IMR-90 (cell line): ENCODE results near the gene THEM4. TPM values are rescaled to one million over a fixed set of nuclear protein-coding genes. Genes with fewer than 3 reads are reported as not detected.

Source experiments
- ATAC-seq: fragments of 200-7000 bp; cut with Tn5 transposase; 2 replicates; pipeline ENCODE4 v1.9.1; 2020; ENCODE audit warnings: low read depth, mild to moderate bottlenecking, moderate library complexity
- BruUV-seq: library from RNA; stranded (reverse); fragments of 400-500 nt; replicated peaks from 2 replicates; lab custom pipeline; 2021; lab: Mats Ljungman, UMichigan
- CTCF ChIA-PET: fragments of 300-600 bp; formaldehyde crosslinking; extraction: SDS; loops from one replicate; lab custom pipeline; 2021; ENCODE audit warnings: antibody characterized with exemption; lab: Yijun Ruan, JAX
- POLR2A ChIA-PET: fragments of 300-600 bp; sonication (Branson Sonifier 250); formaldehyde crosslinking; loops from one replicate; lab custom pipeline; 2022; ENCODE audit warnings: antibody characterized with exemption; ENCODE audit not compliant: unreplicated experiment; lab: Charles Lee
- DNase-seq: peaks from one replicate; pipeline ENCODE4 v3.0.0; 2013
- H2AFZ ChIP-seq: replicated peaks from 2 replicates; pipeline ENCODE3; 2013; ENCODE audit warnings: low read length, mild to moderate bottlenecking; ENCODE audit not compliant: poor library complexity
- H2AK5ac ChIP-seq: 2 replicates; pipeline ENCODE4 v1.6.1; 2013; ENCODE audit warnings: low read depth, low read length, inconsistent platforms
- H2AK9ac ChIP-seq: replicated peaks from 2 replicates; pipeline ENCODE3; 2013; ENCODE audit warnings: mild to moderate bottlenecking, low read depth, low read length, moderate library complexity; ENCODE audit not compliant: poor library complexity
- H2BK120ac ChIP-seq: 2 replicates; pipeline ENCODE4 v1.6.1; 2013; ENCODE audit warnings: low read depth, low read length, inconsistent platforms
- H2BK15ac ChIP-seq: 3 replicates; pipeline ENCODE4 v1.6.1; 2013; ENCODE audit warnings: low read depth, low read length, inconsistent platforms
- H2BK20ac ChIP-seq: 2 replicates; pipeline ENCODE4 v1.6.1; 2013; ENCODE audit warnings: low read depth, mild to moderate bottlenecking, inconsistent platforms, low read length, moderate library complexity
- H2BK5ac ChIP-seq: 2 replicates; pipeline ENCODE4 v1.6.1; 2013; ENCODE audit warnings: mild to moderate bottlenecking, low read depth, low read length, inconsistent platforms; ENCODE audit not compliant: poor library complexity, severe bottlenecking
- H3K14ac ChIP-seq: replicated peaks from 2 replicates; pipeline ENCODE4 v1.6.1; 2013; ENCODE audit warnings: low read depth, low read length, inconsistent platforms
- H3K18ac ChIP-seq: 2 replicates; pipeline ENCODE4 v1.6.1; 2013; ENCODE audit warnings: low read depth, low read length, control low read depth
- H3K23ac ChIP-seq: 2 replicates; pipeline ENCODE4 v1.6.1; 2013; ENCODE audit warnings: low read depth, low read length, inconsistent platforms
- H3K27ac ChIP-seq: 2 replicates; pipeline ENCODE4 v1.5.1; 2013; ENCODE audit warnings: mild to moderate bottlenecking, control low read depth, low read length; ENCODE audit not compliant: insufficient read depth
- H3K27me3 ChIP-seq: 2 replicates; pipeline ENCODE4 v1.6.1; 2013; ENCODE audit warnings: low read length; ENCODE audit not compliant: control insufficient read depth, insufficient read depth
- H3K36me3 ChIP-seq: 2 replicates; pipeline ENCODE4 v1.6.1; 2013; ENCODE audit warnings: low read length, mixed read lengths; ENCODE audit not compliant: control insufficient read depth, insufficient read depth
- H3K4ac ChIP-seq: 2 replicates; pipeline ENCODE4 v1.6.1; 2013; ENCODE audit warnings: low read depth, low read length, inconsistent platforms
- H3K4me1 ChIP-seq: 2 replicates; pipeline ENCODE4 v1.6.1; 2013; ENCODE audit warnings: low read length, mixed read lengths; ENCODE audit not compliant: control insufficient read depth, insufficient read depth
- H3K4me2 ChIP-seq: 2 replicates; pipeline ENCODE4 v1.6.1; 2013; ENCODE audit warnings: low read depth, mild to moderate bottlenecking, control low read depth, low read length, moderate library complexity
- H3K4me3 ChIP-seq: 2 replicates; pipeline ENCODE4 v1.5.1; 2013; ENCODE audit warnings: low read depth, mild to moderate bottlenecking, control low read depth, low read length, moderate library complexity; ENCODE audit not compliant: insufficient read depth
- H3K56ac ChIP-seq: 2 replicates; pipeline ENCODE4 v1.6.1; 2013; ENCODE audit warnings: low read length, inconsistent platforms; ENCODE audit not compliant: insufficient read depth; ENCODE audit errors: extremely low read depth
- H3K79me1 ChIP-seq, 2 experiments: 2 replicates each; pipeline ENCODE4 v1.6.1; 2013; ENCODE audit warnings: low read length in 2 of 2, inconsistent platforms in 1 of 2, low read depth in 1 of 2
- H3K9ac ChIP-seq: 2 replicates; pipeline ENCODE4 v1.6.1; 2013; ENCODE audit warnings: low read depth, low read length, control low read depth
- H3K9me1 ChIP-seq: 2 replicates; pipeline ENCODE4 v1.6.1; 2013; ENCODE audit warnings: low read length, inconsistent platforms; ENCODE audit not compliant: insufficient read depth
- H3K9me3 ChIP-seq: 2 replicates; pipeline ENCODE4 v1.6.1; 2013; ENCODE audit warnings: low read length; ENCODE audit not compliant: control insufficient read depth, insufficient read depth
- H4K20me1 ChIP-seq: 2 replicates; pipeline ENCODE4 v1.6.1; 2013; ENCODE audit warnings: low read length, inconsistent platforms; ENCODE audit not compliant: insufficient read depth
- H4K5ac ChIP-seq: 2 replicates; pipeline ENCODE4 v1.6.1; 2013; ENCODE audit warnings: mild to moderate bottlenecking, low read depth, low read length, control low read depth
- H4K8ac ChIP-seq, 2 experiments: 2 replicates each; pipeline ENCODE4 v1.6.1; 2013; ENCODE audit warnings: low read depth in 2 of 2, low read length in 2 of 2, control low read depth in 1 of 2, inconsistent platforms in 1 of 2
- H4K91ac ChIP-seq: 2 replicates; pipeline ENCODE4 v1.6.1; 2013; ENCODE audit warnings: low read depth, low read length, inconsistent platforms; ENCODE audit not compliant: insufficient read depth
- CEBPB ChIP-seq: IDR thresholded peaks from 2 replicates; pipeline ENCODE4 v1.6.1; 2012; ENCODE audit warnings: low read depth, low read length, improper control_type of control experiment
- CHD1 ChIP-seq: IDR thresholded peaks from 2 replicates; pipeline ENCODE4 v1.6.1; 2012; ENCODE audit warnings: low read depth, low read length, improper control_type of control experiment
- FOS ChIP-seq: fragments of 150-350 bp; IDR thresholded peaks from 2 replicates; pipeline ENCODE4 v1.6.1; 2016; ENCODE audit warnings: low read depth, low read length
- MAZ ChIP-seq: IDR thresholded peaks from 2 replicates; pipeline ENCODE4 v1.6.1; 2012; ENCODE audit warnings: low read depth, mild to moderate bottlenecking, low read length, improper control_type of control experiment, moderate library complexity, borderline replicate concordance
- MXI1 ChIP-seq: IDR thresholded peaks from 2 replicates; pipeline ENCODE4 v1.6.1; 2012; ENCODE audit warnings: low read depth, mild to moderate bottlenecking, low read length, moderate library complexity, borderline replicate concordance
- NFE2L2 ChIP-seq: fragments of 150-350 bp; IDR thresholded peaks from 2 replicates; pipeline ENCODE4 v1.6.1; 2016; ENCODE audit warnings: low read depth, mild to moderate bottlenecking, low read length
- RAD21 ChIP-seq: IDR thresholded peaks from 2 replicates; pipeline ENCODE4 v1.6.1; 2012; ENCODE audit warnings: low read length, improper control_type of control experiment
- RCOR1 ChIP-seq: IDR thresholded peaks from 2 replicates; pipeline ENCODE4 v1.6.1; 2012; ENCODE audit warnings: mild to moderate bottlenecking, low read length, improper control_type of control experiment; ENCODE audit not compliant: insufficient replicate concordance
- RFX5 ChIP-seq: IDR thresholded peaks from 2 replicates; pipeline ENCODE4 v1.8.0; 2012; ENCODE audit warnings: low read depth, mild to moderate bottlenecking, low read length, moderate library complexity
- SMC3 ChIP-seq: fragments of 150-350 bp; IDR thresholded peaks from 2 replicates; pipeline ENCODE4 v1.6.1; 2016; ENCODE audit warnings: low read depth, mild to moderate bottlenecking, antibody characterized with exemption, low read length, moderate library complexity
- USF2 ChIP-seq: fragments of 150-350 bp; IDR thresholded peaks from 2 replicates; pipeline ENCODE4 v1.6.1; 2017; ENCODE audit warnings: mild to moderate bottlenecking, antibody characterized with exemption, low read length, low read depth
- WGBS, 2 experiments: methylation state at CpG; one replicate each; pipeline versions ENCODE4 v1.1.5 to v1.1.7; 2013; ENCODE audit warnings: missing lambda C conversion rate in 2 of 2; ENCODE audit not compliant: insufficient read length in 1 of 2; ENCODE audit errors: extremely low coverage in 2 of 2; 5-methylcytosine and 5-hydroxymethylcytosine counted together
- dilution Hi-C: fragments of 300-500 bp; cut with HindIII; formaldehyde crosslinking; loops from one replicate; pipeline ENCODE4 v1.14.3; 2018; ENCODE audit warnings: low sequenced_read_pairs; ENCODE audit not compliant: unreplicated experiment
- in situ Hi-C: fragments of 300-500 bp; cut with MboI; formaldehyde crosslinking; loops from 3 replicates; pipeline ENCODE4 v1.14.3; 2019; ENCODE audit warnings: low sequenced_read_pairs, inconsistent platforms, mixed read lengths
- intact Hi-C: fragments of 100-400 bp; cut with micrococcal nuclease; formaldehyde crosslinking; loops from 2 replicates; pipeline ENCODE4 v1.10.0; 2022
- polyA plus RNA-seq, 3 experiments: library from polyadenylated mRNA; depleted of rRNA; stranded (reverse); fragments of >200 nt; gene quantifications; 2 replicates each; pipeline ENCODE4 v1.2.3, GENCODE V29; 2012; ENCODE audit warnings: low replicate concordance in 1 of 3
- total RNA-seq: library from RNA; depleted of rRNA; stranded (reverse); fragments of >200 nt; gene quantifications from 2 replicates; pipeline ENCODE4 v1.2.3, GENCODE V29; 2012
- TF ChIP-seq, protein P1 (sequence below): conservative IDR thresholded peaks from 2 replicates; pipeline ENCODE4 v1.5.1; 2012; ENCODE audit warnings: mild to moderate bottlenecking, low read depth, low read length, improper control_type of control experiment

Gene THEM4
- total and polyA plus RNA-seq, 2 of the 4 experiments (the other 2 are of a cell fraction) = 7.3 to 15.7 TPM

DNA sequence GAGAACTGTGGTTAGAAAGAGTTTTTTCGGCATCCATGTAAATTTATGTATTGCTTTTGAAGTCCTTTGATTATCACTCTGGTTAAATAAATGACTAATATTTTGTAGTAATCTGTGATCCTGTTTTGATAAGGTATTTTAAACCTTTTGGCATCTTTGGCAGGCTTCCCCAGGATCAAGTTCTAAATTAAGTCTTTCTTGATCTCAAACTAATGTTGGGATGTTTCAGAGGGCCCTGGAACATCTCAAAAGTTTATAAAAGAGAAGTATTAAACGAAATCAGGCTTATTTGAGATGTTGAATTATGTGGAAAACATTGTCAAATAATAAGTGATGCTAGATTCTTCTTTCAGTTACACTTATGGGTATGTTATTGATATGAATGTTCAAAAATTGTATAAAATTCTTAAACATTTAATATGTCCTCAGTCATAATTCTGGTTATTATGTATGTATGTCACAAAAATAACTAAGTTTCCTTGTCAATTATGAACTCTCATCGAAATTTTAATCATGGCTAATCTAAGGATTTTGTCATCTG is 47.7 kb upstream of the THEM4 start:
- no peak overlapping the region for H2BK15ac ChIP-seq
- no peak overlapping the region for H3K4me3 ChIP-seq
- ATAC-seq = no peak
- no peak overlapping the region for H2AFZ ChIP-seq
- H2AK5ac ChIP-seq = no peak overlapping the region
- H3K79me1 ChIP-seq = no peaks in the 10 kb centered on the region
- dilution Hi-C loops = no loop called here
- no peak overlapping the region for H2AK9ac ChIP-seq
- no peak overlapping the region for H4K91ac ChIP-seq
- no peaks in the 10 kb centered on the region for H3K36me3 ChIP-seq
- no peak overlapping the region for H3K56ac ChIP-seq
- POLR2A ChIA-PET = no interaction called here
- H4K8ac ChIP-seq = no peak overlapping the region
- H3K27me3 ChIP-seq = no peaks in the 10 kb centered on the region; the same call in 1 of the 2 replicates
- TF ChIP-seq SMC3 (no peak), CEBPB (no peak), MAZ (no peak), RAD21 (no peak), USF2 (no peak), RCOR1 (no peak), RFX5 (no peak), NFE2L2 (no peak), MXI1 (no peak), FOS (no peak), CHD1 (no peak)
- TF ChIP-seq, protein P1, sequence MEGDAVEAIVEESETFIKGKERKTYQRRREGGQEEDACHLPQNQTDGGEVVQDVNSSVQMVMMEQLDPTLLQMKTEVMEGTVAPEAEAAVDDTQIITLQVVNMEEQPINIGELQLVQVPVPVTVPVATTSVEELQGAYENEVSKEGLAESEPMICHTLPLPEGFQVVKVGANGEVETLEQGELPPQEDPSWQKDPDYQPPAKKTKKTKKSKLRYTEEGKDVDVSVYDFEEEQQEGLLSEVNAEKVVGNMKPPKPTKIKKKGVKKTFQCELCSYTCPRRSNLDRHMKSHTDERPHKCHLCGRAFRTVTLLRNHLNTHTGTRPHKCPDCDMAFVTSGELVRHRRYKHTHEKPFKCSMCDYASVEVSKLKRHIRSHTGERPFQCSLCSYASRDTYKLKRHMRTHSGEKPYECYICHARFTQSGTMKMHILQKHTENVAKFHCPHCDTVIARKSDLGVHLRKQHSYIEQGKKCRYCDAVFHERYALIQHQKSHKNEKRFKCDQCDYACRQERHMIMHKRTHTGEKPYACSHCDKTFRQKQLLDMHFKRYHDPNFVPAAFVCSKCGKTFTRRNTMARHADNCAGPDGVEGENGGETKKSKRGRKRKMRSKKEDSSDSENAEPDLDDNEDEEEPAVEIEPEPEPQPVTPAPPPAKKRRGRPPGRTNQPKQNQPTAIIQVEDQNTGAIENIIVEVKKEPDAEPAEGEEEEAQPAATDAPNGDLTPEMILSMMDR = no peak
- H3K9me3 ChIP-seq = no peaks in the 10 kb centered on the region
- H3K4me1 ChIP-seq = no peaks in the 10 kb centered on the region
- no peak overlapping the region for H2BK5ac ChIP-seq
- no peak overlapping the region for H3K27ac ChIP-seq
- H2BK120ac ChIP-seq = no peak overlapping the region
- CTCF ChIA-PET = interaction anchor here (1.0 kb wide), 1 partner anchor 11 kb away, joined by 3 read pairs; no protein-coding TSS in a partner anchor
- no peak overlapping the region for H2BK20ac ChIP-seq
- H3K9ac ChIP-seq = no peak overlapping the region
- no peak overlapping the region for H3K4me2 ChIP-seq
- in situ Hi-C loops = no loop called here
- H4K5ac ChIP-seq = no peak overlapping the region
- no CpG with 5 or more reads among the region's 3 CpGs for WGBS, 2 experiments
- BruUV-seq = no TSS peak
- no peak overlapping the region for H3K14ac ChIP-seq
- no peak overlapping the region for H3K4ac ChIP-seq
- no peak overlapping the region for H3K18ac ChIP-seq
- no peak for DNase-seq
- no peak overlapping the region for H3K23ac ChIP-seq
- H4K20me1 ChIP-seq = no peaks in the 10 kb centered on the region
- H3K9me1 ChIP-seq = no peaks in the 10 kb centered on the region
- intact Hi-C loops = no loop called here
